IMR-90 (cell line): ENCODE results near the gene YIPF7. TPM values are rescaled to one million over a fixed set of nuclear protein-coding genes. Genes with fewer than 3 reads are reported as not detected.

Source experiments
- ATAC-seq: fragments of 200-7000 bp; cut with Tn5 transposase; 2 replicates; pipeline ENCODE4 v1.9.1; 2020; ENCODE audit warnings: low read depth, mild to moderate bottlenecking, moderate library complexity
- BruUV-seq: library from RNA; stranded (reverse); fragments of 400-500 nt; replicated peaks from 2 replicates; lab custom pipeline; 2021; lab: Mats Ljungman, UMichigan
- CTCF ChIA-PET: fragments of 300-600 bp; formaldehyde crosslinking; extraction: SDS; loops from one replicate; lab custom pipeline; 2021; ENCODE audit warnings: antibody characterized with exemption; lab: Yijun Ruan, JAX
- POLR2A ChIA-PET: fragments of 300-600 bp; sonication (Branson Sonifier 250); formaldehyde crosslinking; loops from one replicate; lab custom pipeline; 2022; ENCODE audit warnings: antibody characterized with exemption; ENCODE audit not compliant: unreplicated experiment; lab: Charles Lee
- DNase-seq: peaks from one replicate; pipeline ENCODE4 v3.0.0; 2013
- H2AFZ ChIP-seq: replicated peaks from 2 replicates; pipeline ENCODE3; 2013; ENCODE audit warnings: low read length, mild to moderate bottlenecking; ENCODE audit not compliant: poor library complexity
- H2AK5ac ChIP-seq: 2 replicates; pipeline ENCODE4 v1.6.1; 2013; ENCODE audit warnings: low read depth, low read length, inconsistent platforms
- H2AK9ac ChIP-seq: replicated peaks from 2 replicates; pipeline ENCODE3; 2013; ENCODE audit warnings: mild to moderate bottlenecking, low read depth, low read length, moderate library complexity; ENCODE audit not compliant: poor library complexity
- H2BK120ac ChIP-seq: 2 replicates; pipeline ENCODE4 v1.6.1; 2013; ENCODE audit warnings: low read depth, low read length, inconsistent platforms
- H2BK15ac ChIP-seq: 3 replicates; pipeline ENCODE4 v1.6.1; 2013; ENCODE audit warnings: low read depth, low read length, inconsistent platforms
- H2BK20ac ChIP-seq: 2 replicates; pipeline ENCODE4 v1.6.1; 2013; ENCODE audit warnings: low read depth, mild to moderate bottlenecking, inconsistent platforms, low read length, moderate library complexity
- H2BK5ac ChIP-seq: 2 replicates; pipeline ENCODE4 v1.6.1; 2013; ENCODE audit warnings: mild to moderate bottlenecking, low read depth, low read length, inconsistent platforms; ENCODE audit not compliant: poor library complexity, severe bottlenecking
- H3K14ac ChIP-seq: replicated peaks from 2 replicates; pipeline ENCODE4 v1.6.1; 2013; ENCODE audit warnings: low read depth, low read length, inconsistent platforms
- H3K18ac ChIP-seq: 2 replicates; pipeline ENCODE4 v1.6.1; 2013; ENCODE audit warnings: low read depth, low read length, control low read depth
- H3K23ac ChIP-seq: 2 replicates; pipeline ENCODE4 v1.6.1; 2013; ENCODE audit warnings: low read depth, low read length, inconsistent platforms
- H3K27ac ChIP-seq: 2 replicates; pipeline ENCODE4 v1.5.1; 2013; ENCODE audit warnings: mild to moderate bottlenecking, control low read depth, low read length; ENCODE audit not compliant: insufficient read depth
- H3K27me3 ChIP-seq: 2 replicates; pipeline ENCODE4 v1.6.1; 2013; ENCODE audit warnings: low read length; ENCODE audit not compliant: control insufficient read depth, insufficient read depth
- H3K36me3 ChIP-seq: 2 replicates; pipeline ENCODE4 v1.6.1; 2013; ENCODE audit warnings: low read length, mixed read lengths; ENCODE audit not compliant: control insufficient read depth, insufficient read depth
- H3K4ac ChIP-seq: 2 replicates; pipeline ENCODE4 v1.6.1; 2013; ENCODE audit warnings: low read depth, low read length, inconsistent platforms
- H3K4me1 ChIP-seq: 2 replicates; pipeline ENCODE4 v1.6.1; 2013; ENCODE audit warnings: low read length, mixed read lengths; ENCODE audit not compliant: control insufficient read depth, insufficient read depth
- H3K4me2 ChIP-seq: 2 replicates; pipeline ENCODE4 v1.6.1; 2013; ENCODE audit warnings: low read depth, mild to moderate bottlenecking, control low read depth, low read length, moderate library complexity
- H3K4me3 ChIP-seq: 2 replicates; pipeline ENCODE4 v1.5.1; 2013; ENCODE audit warnings: low read depth, mild to moderate bottlenecking, control low read depth, low read length, moderate library complexity; ENCODE audit not compliant: insufficient read depth
- H3K56ac ChIP-seq: 2 replicates; pipeline ENCODE4 v1.6.1; 2013; ENCODE audit warnings: low read length, inconsistent platforms; ENCODE audit not compliant: insufficient read depth; ENCODE audit errors: extremely low read depth
- H3K79me1 ChIP-seq, 2 experiments: 2 replicates each; pipeline ENCODE4 v1.6.1; 2013; ENCODE audit warnings: low read length in 2 of 2, inconsistent platforms in 1 of 2, low read depth in 1 of 2
- H3K9ac ChIP-seq: 2 replicates; pipeline ENCODE4 v1.6.1; 2013; ENCODE audit warnings: low read depth, low read length, control low read depth
- H3K9me1 ChIP-seq: 2 replicates; pipeline ENCODE4 v1.6.1; 2013; ENCODE audit warnings: low read length, inconsistent platforms; ENCODE audit not compliant: insufficient read depth
- H3K9me3 ChIP-seq: 2 replicates; pipeline ENCODE4 v1.6.1; 2013; ENCODE audit warnings: low read length; ENCODE audit not compliant: control insufficient read depth, insufficient read depth
- H4K20me1 ChIP-seq: 2 replicates; pipeline ENCODE4 v1.6.1; 2013; ENCODE audit warnings: low read length, inconsistent platforms; ENCODE audit not compliant: insufficient read depth
- H4K5ac ChIP-seq: 2 replicates; pipeline ENCODE4 v1.6.1; 2013; ENCODE audit warnings: mild to moderate bottlenecking, low read depth, low read length, control low read depth
- H4K8ac ChIP-seq, 2 experiments: 2 replicates each; pipeline ENCODE4 v1.6.1; 2013; ENCODE audit warnings: low read depth in 2 of 2, low read length in 2 of 2, control low read depth in 1 of 2, inconsistent platforms in 1 of 2
- H4K91ac ChIP-seq: 2 replicates; pipeline ENCODE4 v1.6.1; 2013; ENCODE audit warnings: low read depth, low read length, inconsistent platforms; ENCODE audit not compliant: insufficient read depth
- CEBPB ChIP-seq: IDR thresholded peaks from 2 replicates; pipeline ENCODE4 v1.6.1; 2012; ENCODE audit warnings: low read depth, low read length, improper control_type of control experiment
- CHD1 ChIP-seq: IDR thresholded peaks from 2 replicates; pipeline ENCODE4 v1.6.1; 2012; ENCODE audit warnings: low read depth, low read length, improper control_type of control experiment
- CTCF ChIP-seq: conservative IDR thresholded peaks from 2 replicates; pipeline ENCODE4 v1.5.1; 2012; ENCODE audit warnings: mild to moderate bottlenecking, low read depth, low read length, improper control_type of control experiment
- FOS ChIP-seq: fragments of 150-350 bp; IDR thresholded peaks from 2 replicates; pipeline ENCODE4 v1.6.1; 2016; ENCODE audit warnings: low read depth, low read length
- MAFK ChIP-seq: IDR thresholded peaks from 2 replicates; pipeline ENCODE4 v1.6.1; 2012; ENCODE audit warnings: low read depth, low read length, improper control_type of control experiment
- MAZ ChIP-seq: IDR thresholded peaks from 2 replicates; pipeline ENCODE4 v1.6.1; 2012; ENCODE audit warnings: low read depth, mild to moderate bottlenecking, low read length, improper control_type of control experiment, moderate library complexity, borderline replicate concordance
- MXI1 ChIP-seq: IDR thresholded peaks from 2 replicates; pipeline ENCODE4 v1.6.1; 2012; ENCODE audit warnings: low read depth, mild to moderate bottlenecking, low read length, moderate library complexity, borderline replicate concordance
- NFE2L2 ChIP-seq: fragments of 150-350 bp; IDR thresholded peaks from 2 replicates; pipeline ENCODE4 v1.6.1; 2016; ENCODE audit warnings: low read depth, mild to moderate bottlenecking, low read length
- RAD21 ChIP-seq: IDR thresholded peaks from 2 replicates; pipeline ENCODE4 v1.6.1; 2012; ENCODE audit warnings: low read length, improper control_type of control experiment
- RCOR1 ChIP-seq: IDR thresholded peaks from 2 replicates; pipeline ENCODE4 v1.6.1; 2012; ENCODE audit warnings: mild to moderate bottlenecking, low read length, improper control_type of control experiment; ENCODE audit not compliant: insufficient replicate concordance
- RFX5 ChIP-seq: IDR thresholded peaks from 2 replicates; pipeline ENCODE4 v1.8.0; 2012; ENCODE audit warnings: low read depth, mild to moderate bottlenecking, low read length, moderate library complexity
- SMC3 ChIP-seq: fragments of 150-350 bp; IDR thresholded peaks from 2 replicates; pipeline ENCODE4 v1.6.1; 2016; ENCODE audit warnings: low read depth, mild to moderate bottlenecking, antibody characterized with exemption, low read length, moderate library complexity
- USF2 ChIP-seq: fragments of 150-350 bp; IDR thresholded peaks from 2 replicates; pipeline ENCODE4 v1.6.1; 2017; ENCODE audit warnings: mild to moderate bottlenecking, antibody characterized with exemption, low read length, low read depth
- WGBS, 2 experiments: methylation state at CpG; one replicate each; pipeline versions ENCODE4 v1.1.5 to v1.1.7; 2013; ENCODE audit warnings: missing lambda C conversion rate in 2 of 2; ENCODE audit not compliant: insufficient read length in 1 of 2; ENCODE audit errors: extremely low coverage in 2 of 2; 5-methylcytosine and 5-hydroxymethylcytosine counted together
- dilution Hi-C: fragments of 300-500 bp; cut with HindIII; formaldehyde crosslinking; loops from one replicate; pipeline ENCODE4 v1.14.3; 2018; ENCODE audit warnings: low sequenced_read_pairs; ENCODE audit not compliant: unreplicated experiment
- in situ Hi-C: fragments of 300-500 bp; cut with MboI; formaldehyde crosslinking; loops from 3 replicates; pipeline ENCODE4 v1.14.3; 2019; ENCODE audit warnings: low sequenced_read_pairs, inconsistent platforms, mixed read lengths
- intact Hi-C: fragments of 100-400 bp; cut with micrococcal nuclease; formaldehyde crosslinking; loops from 2 replicates; pipeline ENCODE4 v1.10.0; 2022
- polyA plus RNA-seq, 3 experiments: library from polyadenylated mRNA; depleted of rRNA; stranded (reverse); fragments of >200 nt; gene quantifications; 2 replicates each; pipeline ENCODE4 v1.2.3, GENCODE V29; 2012; ENCODE audit warnings: low replicate concordance in 1 of 3
- total RNA-seq: library from RNA; depleted of rRNA; stranded (reverse); fragments of >200 nt; gene quantifications from 2 replicates; pipeline ENCODE4 v1.2.3, GENCODE V29; 2012
- TF ChIP-seq, protein P1 (sequence below): fragments of 150-350 bp; IDR thresholded peaks from 2 replicates; pipeline ENCODE4 v1.6.1; 2016; ENCODE audit warnings: low read depth, mild to moderate bottlenecking, low read length, moderate library complexity, borderline replicate concordance

Gene YIPF7
- total and polyA plus RNA-seq, 2 of the 4 experiments (the other 2 are of a cell fraction), result not detected

- Histone ChIP-seq H2BK20ac (no peak overlapping the region), H2AFZ (no peak overlapping the region), H4K91ac (no peak overlapping the region), H3K4me3 (no peak overlapping the region), H3K4me2 (no peak overlapping the region), H3K9ac (no peak overlapping the region), H3K27me3 (no peaks in the 10 kb centered on the region), H3K4me1 (no peaks in the 10 kb centered on the region), H3K18ac (no peak overlapping the region), H4K8ac (no peak overlapping the region), H2BK120ac (no peak overlapping the region), H3K79me1 (no peaks in the 10 kb centered on the region), H3K9me3 (no peaks in the 10 kb centered on the region), H3K36me3 (no peaks in the 10 kb centered on the region), H3K9me1 (no peaks in the 10 kb centered on the region), H4K20me1 (no peaks in the 10 kb centered on the region), H2AK9ac (no peak overlapping the region), H3K14ac (no peak overlapping the region), H3K56ac (no peak overlapping the region), H3K23ac (no peak overlapping the region), H2BK15ac (no peak overlapping the region), H2AK5ac (no peak overlapping the region), H4K5ac (no peak overlapping the region), H2BK5ac (no peak overlapping the region), H3K4ac (no peak overlapping the region), H3K27ac (no peak overlapping the region)
- TF ChIP-seq RAD21, result no peak
- TF ChIP-seq FOS, result no peak
- no peak for TF ChIP-seq MAZ
- TF ChIP-seq NFE2L2, result no peak
- no peak for TF ChIP-seq RCOR1
- no peak for TF ChIP-seq SMC3
- no peak for TF ChIP-seq MXI1
- no peak for TF ChIP-seq USF2
- TF ChIP-seq RFX5, result no peak
- TF ChIP-seq CTCF, result no peak
- no peak for TF ChIP-seq MAFK
- no peak for TF ChIP-seq CEBPB
- TF ChIP-seq CHD1, result no peak
- TF ChIP-seq, protein P1, sequence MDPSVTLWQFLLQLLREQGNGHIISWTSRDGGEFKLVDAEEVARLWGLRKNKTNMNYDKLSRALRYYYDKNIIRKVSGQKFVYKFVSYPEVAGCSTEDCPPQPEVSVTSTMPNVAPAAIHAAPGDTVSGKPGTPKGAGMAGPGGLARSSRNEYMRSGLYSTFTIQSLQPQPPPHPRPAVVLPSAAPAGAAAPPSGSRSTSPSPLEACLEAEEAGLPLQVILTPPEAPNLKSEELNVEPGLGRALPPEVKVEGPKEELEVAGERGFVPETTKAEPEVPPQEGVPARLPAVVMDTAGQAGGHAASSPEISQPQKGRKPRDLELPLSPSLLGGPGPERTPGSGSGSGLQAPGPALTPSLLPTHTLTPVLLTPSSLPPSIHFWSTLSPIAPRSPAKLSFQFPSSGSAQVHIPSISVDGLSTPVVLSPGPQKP, result no peak
- dilution Hi-C loops (no loop called here), in situ Hi-C loops (no loop called here), intact Hi-C loops (no loop called here)
- DNase-seq (no peak), ATAC-seq (no peak)
- no TSS peak for BruUV-seq
- POLR2A ChIA-PET, result no interaction called here
- CTCF ChIA-PET, result no interaction called here
- 20% methylated on average over 1 of the region's 4 CpGs; no CpG with 5 or more reads in 1 of the 2 experiments for WGBS, 2 experiments
Observed at GRCh38 chr4:44670506-44671199, 19.2 kb upstream of the YIPF7 start.
